COR-L47 (cell line): ENCODE results near the gene C22orf23.
"Not testable (repeated sequence)": the region's sequence is repeated elsewhere in the genome, so short reads cannot be mapped to it uniquely, and the experiment has no call there.

Experiments
- DNase-seq: peaks from one replicate; lab custom pipeline; 2025; lab: John Stamatoyannopoulos, UW

Gene C22orf23

DNA sequence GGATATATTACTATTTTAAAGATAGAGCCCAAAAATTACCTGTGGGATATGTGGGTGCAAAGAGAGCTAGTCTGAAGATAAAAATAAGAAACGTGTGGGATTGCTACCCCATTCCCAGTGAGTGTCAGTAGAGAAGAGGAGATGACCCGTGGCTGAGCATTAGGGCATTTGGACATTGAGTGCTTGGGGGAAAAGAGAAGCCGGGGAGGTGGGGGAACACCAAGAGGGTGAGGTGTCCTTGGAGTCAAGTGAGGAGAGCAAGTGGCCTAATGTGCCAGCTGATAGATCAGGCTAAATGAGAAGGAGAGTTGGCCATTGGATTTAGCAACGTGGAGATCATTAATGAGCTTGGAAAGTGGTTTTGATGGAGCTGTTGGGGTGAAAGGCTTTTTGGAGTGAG is 1.3 kb upstream of the C22orf23 start:
- no peak for DNase-seq

DNA sequence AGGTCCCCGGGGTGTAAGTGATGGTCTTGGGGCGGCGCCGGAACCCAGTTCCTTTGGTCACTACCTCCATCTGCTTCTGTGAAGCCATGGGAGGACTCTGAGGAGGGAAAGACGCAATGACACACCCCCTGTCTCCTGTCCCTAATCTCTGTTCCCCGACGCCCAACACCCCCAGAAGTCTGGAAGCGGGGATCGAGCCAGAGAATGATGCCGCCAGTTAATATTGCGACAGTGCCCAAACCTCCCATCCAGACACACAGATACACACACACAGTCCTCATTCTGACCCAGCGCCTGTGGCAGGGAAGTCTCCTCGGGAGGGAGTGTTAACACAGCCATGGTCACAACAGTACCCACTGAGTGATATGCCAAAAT is 352 bp downstream of the C22orf23 start:
- DNase-seq = no peak

DNA sequence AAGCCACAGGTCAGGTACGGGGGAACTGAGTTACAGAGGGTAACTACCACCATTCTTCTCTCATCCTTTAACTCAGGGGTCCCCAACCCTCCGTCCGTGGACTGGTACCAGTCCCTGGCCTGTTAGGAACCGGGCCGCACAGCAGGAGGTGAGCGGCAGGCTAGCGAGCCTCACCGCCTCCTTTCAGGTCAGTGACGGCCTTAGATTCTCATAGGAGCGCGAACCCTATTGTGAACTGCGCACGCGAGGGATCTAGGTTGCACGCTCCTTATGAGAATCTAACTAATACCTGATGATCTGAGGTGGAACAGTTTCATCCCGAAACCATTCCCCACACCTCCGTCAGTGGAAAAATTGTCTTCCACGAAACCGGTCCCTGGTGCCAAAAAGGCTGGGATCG is 772 bp downstream of the C22orf23 start:
- DNase-seq = not testable (repeated sequence)

DNA sequence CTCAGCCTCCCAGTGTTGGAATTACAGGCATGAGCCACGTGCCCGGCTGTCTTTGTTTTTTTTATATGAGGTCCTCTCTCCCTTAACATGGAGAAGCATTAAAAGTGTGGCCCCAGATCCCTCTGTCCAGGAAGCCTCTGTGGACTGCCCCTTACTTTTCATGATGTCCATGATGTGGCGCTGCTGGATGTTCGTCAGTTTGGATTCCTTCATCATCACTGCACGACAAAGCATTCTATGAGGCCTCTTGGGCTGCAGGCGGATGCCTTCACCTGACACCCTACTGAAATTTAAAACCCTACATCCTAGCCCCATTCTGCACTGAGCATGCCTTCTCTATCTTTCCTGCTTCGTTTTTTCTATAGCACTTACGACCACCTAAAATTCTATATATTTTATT is 2.1 kb downstream of the C22orf23 start:
- DNase-seq = no peak

DNA sequence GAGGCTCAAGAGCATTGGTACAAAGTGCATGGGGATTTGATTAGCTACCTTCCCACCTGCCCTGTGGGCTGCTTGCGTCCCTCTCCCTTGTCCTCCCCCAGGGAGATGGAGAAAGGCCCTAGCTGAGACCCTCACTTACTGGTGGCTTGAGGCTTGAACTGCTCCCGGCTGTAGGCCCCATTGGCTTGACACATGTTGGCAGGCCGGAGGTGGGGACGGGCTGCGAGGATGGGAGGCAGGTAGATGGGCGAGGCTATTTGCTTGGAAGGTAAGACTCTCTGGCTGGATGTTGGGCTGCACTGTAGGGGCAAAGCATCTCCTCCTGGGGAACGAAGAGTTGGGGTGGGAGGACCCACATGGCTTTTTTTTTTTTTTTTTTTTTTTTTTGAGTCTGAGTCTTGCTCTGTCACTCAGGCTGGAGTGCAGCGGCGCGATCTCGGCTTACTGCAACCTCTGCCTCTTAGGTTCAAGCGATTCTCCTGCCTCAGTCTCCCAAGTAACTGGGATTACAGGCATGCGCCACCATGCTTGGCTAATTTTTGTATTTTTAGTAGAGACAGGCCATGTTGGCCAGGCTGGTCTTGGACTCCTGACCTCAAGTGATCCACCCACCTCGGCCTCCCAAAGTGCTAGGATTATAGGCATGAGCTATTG is 6.1 kb downstream of the C22orf23 start:
- DNase-seq = not testable (repeated sequence)

DNA sequence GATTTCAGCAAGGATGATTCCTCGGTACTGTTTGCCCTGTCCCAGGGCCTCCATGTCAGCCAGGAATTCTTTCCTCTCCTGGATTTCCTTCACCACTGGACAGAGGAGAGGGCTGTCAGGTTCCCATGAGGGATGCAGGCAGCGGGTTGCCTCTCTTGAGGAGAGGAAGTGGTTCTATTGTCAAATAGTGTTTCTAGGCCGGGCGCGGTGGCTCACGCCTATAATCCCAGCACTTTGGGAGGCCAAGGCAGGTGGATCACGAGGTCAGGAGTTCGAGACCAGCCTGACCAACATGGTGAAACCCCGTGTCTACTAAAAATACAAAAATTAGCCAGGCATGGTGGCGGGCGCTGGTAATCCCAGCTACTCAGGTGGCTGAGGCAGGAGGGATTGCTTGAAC is 9.0 kb downstream of the C22orf23 start:
- not testable (repeated sequence) for DNase-seq

DNA sequence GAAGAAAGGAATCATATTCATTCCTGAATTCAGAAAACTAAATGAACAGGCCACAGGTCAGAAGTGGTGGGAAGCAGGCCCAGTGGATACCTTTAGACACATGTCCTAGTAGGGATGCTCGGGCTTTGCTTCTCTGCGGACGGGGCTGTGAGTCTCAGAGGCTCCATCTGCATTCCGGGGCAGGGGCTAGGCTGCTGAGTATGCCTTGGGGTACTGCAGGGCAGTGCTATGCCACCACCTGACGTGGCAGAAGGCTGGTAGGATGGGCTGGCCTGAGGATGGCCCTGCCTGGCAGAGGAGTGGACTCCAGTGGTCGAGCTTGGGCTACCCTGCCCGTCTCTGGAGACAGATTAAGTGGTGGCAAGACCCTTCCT is 9.6 kb downstream of the C22orf23 start:
- DNase-seq = no peak

DNA sequence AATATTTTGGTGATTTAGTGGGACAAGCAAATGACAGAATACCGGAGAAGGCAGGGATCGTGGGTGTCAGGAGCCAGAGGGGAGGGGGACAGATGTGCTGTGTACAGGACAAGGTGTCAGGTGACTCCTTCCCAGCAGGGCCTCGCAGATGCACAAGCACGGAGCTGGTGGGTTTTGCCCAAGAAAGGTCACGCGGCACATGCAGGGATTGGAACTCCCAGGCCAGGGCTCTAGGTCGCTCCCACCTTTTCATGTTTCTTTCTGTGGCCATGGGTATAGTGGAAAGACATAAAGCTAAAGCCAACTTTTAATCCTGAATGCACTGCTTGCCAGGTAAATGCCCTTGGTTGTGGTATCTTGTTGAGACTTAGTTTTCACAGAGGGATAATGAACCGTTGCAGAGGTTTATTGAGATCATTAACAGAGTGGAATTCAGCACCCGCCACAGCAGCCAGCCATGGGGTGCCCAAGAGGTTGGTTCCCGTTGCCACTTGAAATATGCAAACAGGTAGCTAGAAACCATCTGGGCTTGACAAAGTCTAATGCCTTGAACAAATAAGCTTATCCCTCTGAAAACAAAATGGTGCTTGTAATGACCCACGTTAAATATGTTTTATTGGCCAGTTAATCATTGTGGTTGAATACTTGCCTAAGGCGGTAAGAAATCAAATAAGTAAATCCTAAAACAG is 10.1 kb downstream of the C22orf23 start:
- DNase-seq = no peak

DNA sequence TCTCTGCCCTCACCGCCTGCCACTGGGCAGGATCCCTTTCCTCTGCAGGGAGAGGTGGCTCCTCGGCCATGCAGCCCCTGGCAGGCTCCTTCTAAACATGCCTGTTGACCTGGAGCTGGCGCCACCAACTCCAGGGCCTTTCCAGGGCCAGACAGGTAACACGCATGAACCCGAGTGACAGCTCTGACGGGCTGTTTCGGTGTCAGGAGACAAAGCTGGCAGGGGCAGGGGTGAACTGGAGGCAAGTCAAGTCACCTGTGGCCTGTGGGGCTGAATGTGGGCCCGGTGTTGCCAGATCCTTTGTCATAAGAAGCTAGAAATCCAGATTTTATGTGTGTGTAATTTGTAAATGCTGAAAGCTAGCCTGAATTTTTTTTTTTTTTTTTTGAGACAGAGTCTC is 11.3 kb downstream of the C22orf23 start:
- no peak for DNase-seq

DNA sequence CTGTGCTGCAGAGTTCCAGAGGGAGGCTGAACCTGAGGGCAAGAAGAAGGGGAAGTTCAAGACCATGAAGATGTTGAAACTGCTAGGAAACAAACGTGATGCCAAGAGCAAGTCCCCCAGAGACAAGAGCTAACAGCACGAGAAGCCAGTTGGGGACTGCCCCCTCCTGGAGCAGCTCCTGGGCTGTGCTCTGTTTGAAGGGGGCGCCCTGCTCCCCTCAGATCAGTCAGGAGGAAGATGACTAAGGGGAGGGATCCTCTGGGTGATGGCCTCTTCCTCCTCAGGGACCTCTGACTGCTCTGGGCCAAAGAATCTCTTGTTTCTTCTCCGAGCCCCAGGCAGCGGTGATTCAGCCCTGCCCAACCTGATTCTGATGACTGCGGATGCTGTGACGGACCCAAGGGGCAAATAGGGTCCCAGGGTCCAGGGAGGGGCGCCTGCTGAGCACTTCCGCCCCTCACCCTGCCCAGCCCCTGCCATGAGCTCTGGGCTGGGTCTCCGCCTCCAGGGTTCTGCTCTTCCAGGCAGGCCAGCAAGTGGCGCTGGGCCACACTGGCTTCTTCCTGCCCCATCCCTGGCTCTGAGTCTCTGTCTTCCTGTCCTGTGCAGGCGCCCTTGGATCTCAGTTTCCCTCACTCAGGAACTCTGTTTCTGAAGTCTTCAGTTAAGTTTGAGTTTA is 12.6 kb downstream of the C22orf23 start:
- DNase-seq = no peak

DNA sequence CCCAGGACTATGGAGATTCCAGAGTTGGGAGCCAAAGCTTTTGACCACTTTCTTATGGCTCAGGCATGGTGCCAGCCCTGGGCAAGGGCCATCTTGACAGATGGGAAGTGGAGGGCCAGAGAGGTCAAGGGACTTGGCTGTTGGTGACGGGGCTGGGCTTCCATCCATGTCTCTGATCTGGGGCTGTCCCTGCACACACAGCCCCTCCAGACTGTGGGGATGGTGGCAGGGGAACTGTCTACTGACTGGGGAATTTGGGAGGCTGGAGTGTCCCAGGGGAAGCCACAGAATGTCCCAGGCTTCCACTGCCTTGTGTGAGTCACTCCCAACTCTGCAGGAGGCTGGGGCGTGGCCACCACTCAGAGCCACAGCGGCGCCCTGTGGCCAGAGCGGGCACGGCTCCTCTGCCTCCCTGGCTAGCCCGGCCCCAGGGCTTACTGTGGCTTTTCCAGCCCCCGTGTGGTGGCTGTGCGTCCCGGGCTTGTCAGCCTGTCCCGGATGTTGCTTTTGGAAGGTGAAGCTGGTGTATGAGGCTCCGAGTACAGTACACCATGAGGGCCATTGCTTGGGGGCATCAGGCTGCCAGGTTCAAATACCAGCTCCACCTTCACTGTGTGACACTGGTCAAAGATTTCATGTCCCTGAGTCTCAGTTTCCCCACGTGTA is 19.6 kb downstream of the C22orf23 start:
- peak; percentile 47 for DNase-seq

DNA sequence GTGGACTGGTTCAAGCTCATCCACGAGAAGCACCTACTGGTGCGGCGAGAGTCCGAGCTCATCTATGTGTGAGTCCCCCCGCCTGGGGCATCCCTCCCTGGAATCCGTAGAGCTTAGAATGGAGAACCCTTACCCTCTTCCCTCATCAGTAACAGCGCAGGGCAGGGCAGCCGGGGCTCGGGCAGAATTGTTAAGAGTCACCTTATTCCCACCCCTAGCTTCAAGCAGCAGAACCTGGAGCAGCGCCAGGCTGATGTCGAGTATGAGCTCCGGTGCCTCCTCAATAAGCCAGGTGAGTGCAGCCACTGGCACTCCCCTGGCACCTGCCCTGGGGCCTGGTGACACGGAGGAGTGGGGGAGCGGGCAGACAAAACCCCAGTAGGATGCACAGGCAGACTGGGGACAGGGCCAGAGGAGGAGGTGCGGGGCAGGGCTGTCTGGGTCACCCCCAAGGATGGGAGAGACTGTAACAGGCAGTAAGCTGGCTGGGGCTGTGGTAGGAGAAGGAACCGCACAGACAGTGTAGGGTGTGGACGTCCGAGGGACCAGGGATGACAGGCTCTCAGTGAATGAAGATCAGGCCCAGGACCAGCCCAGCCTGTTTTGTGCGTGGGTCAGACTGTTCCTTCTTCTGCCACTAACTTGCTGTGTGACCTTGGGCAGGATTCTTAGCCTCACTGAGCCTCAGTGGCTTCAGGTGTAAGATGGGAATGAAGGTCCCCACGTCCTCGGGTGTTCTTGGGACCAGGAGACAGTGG is 20.4 kb downstream of the C22orf23 start:
- no peak for DNase-seq

DNA sequence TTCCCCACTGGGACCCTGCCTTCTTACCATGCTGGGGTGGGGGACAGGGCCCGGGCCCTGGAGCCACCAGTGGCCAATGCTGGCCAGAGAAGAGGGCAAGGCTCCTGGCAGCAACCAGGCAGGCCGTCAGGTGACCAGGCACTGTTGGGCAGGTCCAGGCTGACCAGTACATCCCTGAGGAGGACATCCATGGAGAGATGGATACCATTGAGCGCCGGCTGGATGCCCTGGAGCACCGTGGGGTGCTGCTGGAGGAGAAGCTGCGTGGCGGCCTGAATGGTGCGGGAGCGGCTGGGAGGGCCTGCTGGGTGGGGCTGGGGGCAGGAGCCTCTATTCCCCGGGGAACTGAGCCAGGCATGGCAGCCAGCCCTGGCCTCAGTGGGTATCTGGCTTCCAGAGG is 21.0 kb downstream of the C22orf23 start:
- DNase-seq = no peak

DNA sequence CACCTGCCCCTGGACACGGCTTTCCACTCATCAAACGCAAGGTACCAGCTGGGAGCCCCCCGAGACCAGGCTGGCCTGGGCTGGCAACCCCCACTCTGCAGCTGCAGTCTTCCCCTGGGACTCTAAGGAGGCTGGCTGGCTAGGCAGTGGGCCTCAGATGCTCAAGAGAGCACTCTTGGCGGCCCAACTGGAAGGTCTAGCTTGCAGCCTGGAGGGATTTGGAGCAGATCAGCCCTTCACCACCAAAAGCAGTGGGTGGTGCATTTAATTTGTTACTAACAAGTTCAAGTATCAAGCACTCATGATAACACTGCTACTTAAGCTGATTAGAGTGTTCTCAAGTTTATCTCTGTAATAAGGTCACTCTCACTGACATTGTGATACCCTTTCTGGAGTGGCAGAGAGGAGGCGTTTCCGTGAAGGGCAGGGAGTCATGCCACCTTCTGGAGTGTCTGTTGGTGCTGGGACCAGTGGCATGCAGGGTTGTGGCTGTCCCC is 21.5 kb downstream of the C22orf23 start:
- DNase-seq = no peak

DNA sequence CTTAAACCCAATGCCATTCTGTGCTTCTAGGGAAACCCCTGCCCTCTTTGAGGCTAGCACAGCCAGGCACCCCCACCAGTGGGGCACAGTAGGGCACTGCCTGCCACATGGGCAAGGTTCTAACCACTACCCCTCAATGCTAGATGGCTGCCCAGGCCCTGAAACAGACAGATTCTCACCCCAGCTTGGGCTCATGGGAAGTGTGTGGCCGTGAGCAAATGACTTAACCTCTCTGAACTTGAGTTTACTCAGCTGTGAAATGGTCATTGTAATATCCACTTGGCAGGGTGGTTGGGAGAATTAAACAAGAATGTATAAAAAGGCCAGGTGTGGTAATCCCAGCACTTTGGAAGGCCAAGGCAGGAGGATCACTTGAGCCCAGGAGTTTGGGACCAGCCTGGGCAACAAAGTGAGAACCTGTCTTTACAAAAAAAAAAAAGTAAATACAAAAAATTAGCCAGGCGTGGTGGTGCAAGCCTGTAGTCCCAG is 22.4 kb downstream of the C22orf23 start:
- DNase-seq = no peak

DNA sequence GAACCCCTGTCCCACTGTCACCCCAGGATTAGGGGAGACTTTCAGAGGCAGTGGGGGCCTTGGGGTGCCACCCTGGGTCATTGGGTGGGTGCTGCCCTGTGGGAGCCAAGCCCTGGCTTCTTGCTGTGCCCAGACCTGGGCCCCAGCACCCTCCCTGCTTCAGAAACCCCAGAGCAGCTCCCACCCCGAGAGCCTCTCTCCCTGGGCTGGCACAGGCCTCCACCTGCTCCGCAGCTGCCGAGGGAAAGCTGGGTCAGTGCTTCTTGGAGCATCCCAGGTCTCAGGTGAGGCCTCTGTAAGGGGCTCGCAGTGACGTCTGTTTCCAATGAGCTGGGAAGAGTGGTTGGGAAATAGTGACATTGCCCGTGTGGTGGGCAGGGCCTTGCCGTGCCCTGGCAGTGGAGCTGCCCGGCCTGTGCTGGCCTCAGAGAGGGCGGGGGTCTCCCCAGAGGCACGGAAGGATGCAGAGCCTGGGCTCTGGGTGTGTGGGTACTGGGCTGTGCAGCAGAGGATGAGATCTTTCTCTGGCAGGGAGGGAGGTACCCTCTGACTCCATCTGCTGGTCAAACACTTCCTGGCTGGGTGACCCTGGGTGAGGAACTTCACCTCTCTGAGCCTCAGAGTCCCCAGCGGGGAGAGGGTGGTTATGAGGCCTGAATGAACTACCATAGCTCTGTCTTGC is 23.0 kb downstream of the C22orf23 start:
- DNase-seq = no peak

DNA sequence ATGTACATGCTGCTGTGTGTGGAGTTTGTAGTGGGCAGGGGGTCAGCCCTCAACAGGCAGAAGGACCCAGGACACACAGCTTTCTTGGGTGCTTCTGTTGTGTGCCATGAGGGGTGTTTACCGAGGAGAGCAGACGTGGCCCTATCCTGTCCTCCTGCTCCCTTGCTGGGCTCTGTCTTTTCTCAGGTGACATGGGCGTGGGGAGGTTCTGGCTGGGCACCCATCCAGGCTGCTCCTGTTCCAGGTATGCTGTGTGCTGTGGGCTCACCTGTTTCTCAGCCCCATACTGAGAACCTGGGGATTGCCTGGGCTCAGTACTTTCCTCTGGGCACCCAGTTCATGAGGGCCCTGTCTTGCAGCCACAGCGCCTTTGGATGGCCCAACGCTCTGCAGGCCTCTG is 24.0 kb downstream of the C22orf23 start:
- no peak for DNase-seq

DNA sequence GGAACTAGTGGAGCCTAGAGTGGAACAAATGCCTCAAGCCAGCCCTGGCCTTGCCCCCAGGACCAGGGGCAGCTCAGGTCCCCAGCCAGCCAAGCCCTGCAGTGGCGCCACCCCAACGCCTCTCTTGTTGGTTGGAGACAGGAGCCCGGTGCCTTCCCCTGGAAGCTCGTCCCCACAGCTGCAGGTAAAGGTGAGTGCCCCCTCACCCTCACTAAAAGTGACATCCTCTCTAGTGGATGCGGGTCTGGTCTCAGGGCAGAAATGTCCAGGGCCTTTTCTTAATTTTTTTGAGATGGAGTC is 25.8 kb downstream of the C22orf23 start:
- no peak for DNase-seq

DNA sequence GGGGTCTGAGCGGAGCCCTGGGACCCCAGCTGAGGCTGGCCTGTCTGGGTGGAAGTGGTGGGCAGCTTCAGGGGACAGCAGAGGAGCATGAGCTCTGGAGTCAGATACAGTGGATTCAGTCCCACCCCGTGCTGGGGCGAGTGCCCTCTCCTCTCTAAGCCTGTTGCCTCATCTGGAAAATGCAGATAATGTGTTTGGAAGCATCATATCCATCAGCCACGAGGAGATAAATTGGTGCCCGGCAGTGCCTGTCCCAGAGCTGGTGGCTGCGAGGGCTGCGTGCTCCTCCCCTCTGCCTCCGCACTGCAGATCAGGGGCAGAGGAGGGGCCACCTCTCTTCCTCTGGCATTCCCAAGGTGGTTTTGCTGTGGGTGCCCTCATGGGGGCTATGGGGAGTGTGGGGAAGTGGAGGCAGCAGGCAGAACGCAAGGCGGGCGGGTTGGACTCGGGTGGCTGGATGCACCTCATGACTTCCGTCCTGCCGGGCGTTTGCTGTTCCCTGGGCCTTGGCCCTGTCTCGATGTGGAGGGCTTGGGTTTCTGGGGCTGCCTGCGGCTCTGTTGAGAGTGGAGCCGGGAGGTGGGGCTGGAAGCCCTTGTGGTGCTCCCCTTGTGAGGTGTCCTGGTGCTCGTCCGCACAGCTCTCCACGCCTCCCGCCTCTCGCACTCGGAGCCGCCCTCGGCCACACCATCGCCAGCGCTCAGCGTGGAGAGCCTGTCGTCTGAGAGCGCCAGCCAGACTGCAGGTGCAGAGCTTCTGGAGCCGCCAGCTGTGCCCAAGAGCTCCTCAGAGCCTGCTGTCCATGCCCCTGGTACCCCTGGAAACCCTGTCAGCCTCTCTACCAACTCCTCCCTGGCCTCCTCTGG is 26.4 kb downstream of the C22orf23 start:
- DNase-seq = no peak

DNA sequence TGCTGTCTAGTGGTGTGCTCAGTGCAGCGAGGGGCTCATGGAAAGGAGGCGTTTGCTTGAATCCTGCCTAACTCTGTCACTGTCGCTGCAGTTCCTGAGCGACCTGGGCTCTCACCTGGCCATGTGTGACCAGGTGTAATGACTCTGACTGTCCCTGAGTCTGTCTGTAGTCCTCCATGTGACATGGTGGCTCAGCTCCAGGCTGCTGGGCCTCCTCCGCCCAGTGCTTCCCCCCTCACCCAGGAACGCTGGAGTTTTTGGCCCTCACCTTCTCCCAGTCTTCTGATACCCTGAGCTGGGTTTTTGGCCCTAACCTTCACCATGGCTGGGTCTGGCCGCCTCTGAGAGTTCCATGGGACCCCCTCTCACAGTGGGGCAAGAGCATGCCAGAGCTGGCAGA is 27.0 kb downstream of the C22orf23 start:
- DNase-seq = no peak

DNA sequence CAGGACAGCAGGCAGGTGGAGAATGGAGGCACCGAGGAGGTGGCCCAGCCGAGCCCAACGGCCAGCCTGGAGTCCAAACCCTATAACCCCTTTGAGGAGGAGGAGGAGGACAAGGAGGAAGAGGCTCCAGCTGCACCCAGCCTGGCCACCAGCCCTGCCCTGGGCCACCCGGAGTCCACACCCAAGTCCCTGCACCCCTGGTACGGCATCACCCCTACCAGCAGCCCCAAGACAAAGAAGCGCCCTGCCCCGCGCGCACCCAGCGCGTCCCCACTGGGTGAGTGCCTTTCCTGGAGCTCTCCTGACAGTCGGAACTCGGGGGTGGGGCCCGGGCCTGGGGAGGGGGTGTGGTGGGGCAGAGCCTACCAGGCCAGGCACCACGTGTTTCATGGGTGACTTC is 27.6 kb downstream of the C22orf23 start:
- no peak for DNase-seq
